ENCODE measurements around the gene SECISBP2L.
"Not testable (repeated sequence)": the region's sequence is repeated elsewhere in the genome, so short reads cannot be mapped to it uniquely, and the experiment has no call there.

Gene SECISBP2L

GRCh38 chr15:48992545-48992944 is 53.7 kb downstream of the SECISBP2L start:
- no peak for DNase-seq

- DNase-seq = no peak
Measured at GRCh38 chr15:48992096-48992495, 54.1 kb downstream of the SECISBP2L start.

GRCh38 chr15:48989170-48989569 is 57.1 kb downstream of the SECISBP2L start:
- DNase-seq = no peak

GRCh38 chr15:48987142-48987541 is 59.1 kb downstream of the SECISBP2L start:
- no peak for DNase-seq

GRCh38 chr15:48986240-48986639 is 60.0 kb downstream of the SECISBP2L start:
- no peak for DNase-seq

GRCh38 chr15:48985516-48985915 is 60.7 kb downstream of the SECISBP2L start:
- DNase-seq = no peak

GRCh38 chr15:48984811-48985352 is 61.4 kb downstream of the SECISBP2L start:
- DNase-seq = no peak

GRCh38 chr15:48984021-48984710 is 62.1 kb downstream of the SECISBP2L start:
- DNase-seq = no peak

GRCh38 chr15:48983300-48983699 is 62.9 kb downstream of the SECISBP2L start:
- no peak for DNase-seq

- no peak for DNase-seq
Measured at GRCh38 chr15:48981941-48982340, 64.3 kb downstream of the SECISBP2L start.

- no peak for DNase-seq
Measured at GRCh38 chr15:48978638-48979037, 67.6 kb downstream of the SECISBP2L start.

GRCh38 chr15:48976444-48977088 is 69.7 kb downstream of the SECISBP2L start:
- DNase-seq = no peak

GRCh38 chr15:48975472-48976419 is 70.5 kb downstream of the SECISBP2L start:
- peak; percentile 45 for DNase-seq

GRCh38 chr15:48974882-48975281 is 71.4 kb downstream of the SECISBP2L start:
- no peak for DNase-seq

- DNase-seq = no peak
Measured at GRCh38 chr15:48972750-48973503, 73.3 kb downstream of the SECISBP2L start.

GRCh38 chr15:48970926-48971325 is 75.3 kb downstream of the SECISBP2L start:
- not testable (repeated sequence) for DNase-seq

GRCh38 chr15:48968066-48968465 is 78.2 kb downstream of the SECISBP2L start:
- DNase-seq = no peak

GRCh38 chr15:48967336-48967735 is 78.9 kb downstream of the SECISBP2L start:
- no peak for DNase-seq

- DNase-seq = no peak
Measured at GRCh38 chr15:48966595-48967301, 79.5 kb downstream of the SECISBP2L start.

GRCh38 chr15:48965972-48966371 is 80.3 kb downstream of the SECISBP2L start:
- no peak for DNase-seq

- DNase-seq = no peak
Measured at GRCh38 chr15:48964898-48965297, 81.3 kb downstream of the SECISBP2L start.
